ENCODE results near the gene LAMB4.

Gene LAMB4

GRCh38 chr7:108109221-108109908 is 20.8 kb downstream of the LAMB4 start:
- no peak for DNase-seq (ENCODE audit: low spot score)

- no peak for DNase-seq (ENCODE audit: low spot score)
Measured at GRCh38 chr7:108108131-108108530, 22.0 kb downstream of the LAMB4 start.

GRCh38 chr7:108104324-108104723 is 25.8 kb downstream of the LAMB4 start:
- DNase-seq (ENCODE audit: low spot score), result no peak

GRCh38 chr7:108103558-108104298 is 26.4 kb downstream of the LAMB4 start:
- DNase-seq (ENCODE audit: low spot score), result no peak

DNA sequence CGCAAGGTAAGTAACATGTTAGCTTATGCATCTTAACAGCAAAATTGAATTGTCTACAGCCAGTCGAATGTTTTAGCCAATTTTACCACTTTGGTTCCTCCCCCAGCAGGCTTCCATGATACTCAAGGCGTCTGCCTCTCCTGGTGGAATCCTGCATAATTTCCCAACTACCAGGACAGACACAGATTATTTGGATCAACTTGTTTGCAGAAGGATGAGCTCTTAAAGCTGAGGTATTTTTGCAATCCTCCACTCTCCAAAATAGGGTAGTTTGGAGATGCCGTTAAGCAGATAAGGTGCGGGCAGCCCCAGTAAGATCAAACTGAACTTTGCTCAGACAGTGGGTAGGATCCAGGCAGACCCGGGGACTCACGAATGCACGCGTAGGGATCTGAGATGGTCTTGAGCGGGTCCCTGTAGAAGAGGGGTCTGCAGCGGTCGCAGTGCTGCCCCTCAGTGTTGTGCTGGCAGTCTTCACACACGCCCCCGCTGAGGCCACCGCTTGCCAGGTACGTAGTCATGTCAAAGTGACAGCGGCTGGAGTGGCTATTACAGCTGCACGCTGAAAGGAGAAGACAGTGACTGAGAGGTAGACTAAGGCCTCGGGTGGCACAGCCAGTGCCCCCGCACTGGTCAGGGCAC is 27.4 kb downstream of the LAMB4 start:
- no peak for DNase-seq (ENCODE audit: low spot score)

- DNase-seq (ENCODE audit: low spot score), result no peak
Measured at GRCh38 chr7:108101759-108102158, 28.4 kb downstream of the LAMB4 start.

- DNase-seq (ENCODE audit: low spot score), result no peak
Measured at GRCh38 chr7:108099713-108100112, 30.4 kb downstream of the LAMB4 start.

- DNase-seq (ENCODE audit: low spot score), result no peak
Measured at GRCh38 chr7:108097703-108098102, 32.5 kb downstream of the LAMB4 start.

- no peak for DNase-seq (ENCODE audit: low spot score)
Measured at GRCh38 chr7:108096996-108097395, 33.2 kb downstream of the LAMB4 start.

DNA sequence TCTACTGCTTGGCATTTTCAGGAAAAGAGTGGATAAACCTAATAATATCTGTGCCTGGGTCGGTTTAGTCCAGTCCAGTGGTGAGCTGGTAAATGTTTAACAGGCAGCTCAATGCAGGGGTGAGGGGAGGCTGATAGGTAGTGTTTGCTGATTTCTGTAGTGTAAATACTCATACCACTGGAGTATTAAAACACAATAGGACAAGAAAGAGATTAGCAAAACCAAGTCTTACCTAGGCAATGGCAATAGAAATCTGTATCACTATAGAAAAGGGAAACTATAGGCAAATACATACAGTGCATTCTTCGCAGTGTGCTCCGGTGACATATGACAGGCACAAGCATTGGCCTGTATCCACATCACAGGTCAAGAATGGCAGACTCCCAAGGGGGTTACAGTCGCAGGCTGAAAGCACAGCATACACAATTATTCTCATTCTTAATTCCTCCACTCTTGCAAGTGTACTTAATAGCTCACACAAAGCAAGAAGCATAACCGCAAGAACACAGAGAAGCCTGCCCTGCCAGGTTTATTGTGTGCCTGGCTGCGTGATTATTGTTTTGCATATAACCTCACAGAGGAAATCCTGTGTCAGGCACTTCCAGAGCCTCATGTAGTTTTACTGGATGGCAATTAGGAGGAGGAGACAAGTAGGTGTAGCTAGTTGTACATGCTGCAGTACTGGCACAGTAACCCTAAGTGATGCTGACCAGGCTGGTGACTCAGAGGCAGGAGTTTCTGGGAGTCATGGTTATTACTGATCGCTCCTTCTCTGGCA is 35.0 kb downstream of the LAMB4 start:
- no peak for DNase-seq (ENCODE audit: low spot score)

GRCh38 chr7:108094346-108094745 is 35.8 kb downstream of the LAMB4 start:
- DNase-seq (ENCODE audit: low spot score), result no peak

- no peak for DNase-seq (ENCODE audit: low spot score)
Measured at GRCh38 chr7:108093851-108094331, 36.3 kb downstream of the LAMB4 start.

DNA sequence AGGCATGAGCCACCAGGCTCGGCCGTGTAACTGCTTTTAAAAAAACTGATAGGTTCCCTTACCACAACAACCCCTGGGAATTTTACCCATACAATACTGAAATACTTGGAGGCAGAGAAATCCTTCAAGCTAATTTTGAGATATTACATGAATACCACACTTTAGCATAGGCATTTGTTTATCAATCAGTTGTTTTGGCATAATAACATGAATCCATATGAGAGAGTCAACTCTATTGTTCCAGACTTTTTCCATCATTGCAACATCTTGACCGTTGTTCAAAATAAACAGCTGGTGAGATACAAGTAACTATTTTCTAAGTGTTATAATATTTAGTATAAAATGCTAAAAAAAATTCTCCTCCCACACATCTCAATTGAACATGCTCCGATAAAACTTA is 36.8 kb downstream of the LAMB4 start:
- DNase-seq (ENCODE audit: low spot score), result no peak

DNA sequence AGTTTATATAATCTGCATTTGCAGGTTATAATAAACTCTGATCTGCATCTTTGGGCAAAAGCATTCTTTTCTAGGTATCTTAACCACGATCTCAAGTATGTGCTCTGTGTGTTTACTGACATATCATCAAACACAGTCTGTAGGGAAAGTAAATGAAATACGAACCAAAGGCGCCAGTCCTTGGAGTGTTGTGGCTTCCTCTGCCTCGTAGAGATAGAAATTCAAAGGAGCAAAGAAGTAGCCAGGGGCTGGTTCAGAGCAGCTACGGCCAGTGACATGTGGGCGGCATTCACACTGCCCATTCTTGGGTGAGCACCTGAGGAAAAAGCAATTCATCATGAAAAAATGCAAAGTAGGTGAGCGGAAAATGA is 38.7 kb downstream of the LAMB4 start:
- no peak for DNase-seq (ENCODE audit: low spot score)

- DNase-seq (ENCODE audit: low spot score), result no peak
Measured at GRCh38 chr7:108090791-108091460, 39.2 kb downstream of the LAMB4 start.

DNA sequence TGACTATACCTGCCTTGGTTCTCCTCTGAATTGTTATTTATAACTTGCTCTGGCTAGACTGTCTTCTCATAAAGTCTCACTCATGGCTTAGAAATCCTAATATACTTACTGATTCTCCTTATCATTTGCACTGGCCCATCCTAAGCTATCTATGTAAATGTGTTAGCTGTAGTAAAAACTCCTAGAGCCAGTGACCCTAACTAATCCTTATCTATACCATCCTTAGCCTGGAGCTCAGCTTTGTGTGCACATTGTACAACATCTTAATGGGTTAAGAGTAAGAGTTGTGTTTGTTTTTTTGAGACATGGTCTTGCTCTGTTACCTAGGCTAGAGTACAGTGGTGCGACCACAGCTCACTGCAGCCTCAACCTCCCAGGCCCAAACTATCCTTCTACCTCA is 40.8 kb downstream of the LAMB4 start:
- DNase-seq (ENCODE audit: low spot score), result no peak

GRCh38 chr7:108088729-108089128 is 41.4 kb downstream of the LAMB4 start:
- no peak for DNase-seq (ENCODE audit: low spot score)

GRCh38 chr7:108087778-108088177 is 42.4 kb downstream of the LAMB4 start:
- no peak for DNase-seq (ENCODE audit: low spot score)

GRCh38 chr7:108086962-108087361 is 43.2 kb downstream of the LAMB4 start:
- no peak for DNase-seq (ENCODE audit: low spot score)

DNA sequence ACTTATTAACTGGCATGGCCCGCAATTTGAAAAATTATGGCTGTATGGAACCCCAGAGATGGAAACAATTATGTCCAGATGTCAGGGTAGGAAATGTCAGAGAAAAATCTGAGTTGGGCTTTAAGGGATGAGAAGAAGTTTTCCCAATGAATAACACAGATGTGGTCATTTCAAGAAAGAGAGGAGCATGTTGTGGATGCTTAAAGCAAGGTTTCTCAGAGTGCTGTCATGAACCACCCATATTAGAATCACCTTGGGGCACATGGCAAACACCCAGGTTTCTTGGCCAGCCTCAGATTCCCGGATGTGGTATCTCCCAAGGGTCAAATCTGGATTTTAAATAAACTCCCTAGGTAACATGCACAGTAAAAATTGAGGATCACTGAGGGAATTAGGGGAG is 43.6 kb downstream of the LAMB4 start:
- no peak for DNase-seq (ENCODE audit: low spot score)

- DNase-seq (ENCODE audit: low spot score), result no peak
Measured at GRCh38 chr7:108083980-108084379, 46.2 kb downstream of the LAMB4 start.
